Nephron progenitor cell (in vitro differentiated cells): Measurements from ENCODE around the gene ASTN2.
"Not testable (repeated sequence)": the region's sequence is repeated elsewhere in the genome, so short reads cannot be mapped to it uniquely, and the experiment has no call there.

Experiments used
- DNase-seq: peaks from one replicate; pipeline ENCODE4 v3.0.0; 2021
- H3K27ac Mint-ChIP-seq: 2 replicates; pipeline ENCODE4 v1.8.0; 2021; ENCODE audit warnings: mild to moderate bottlenecking, moderate library complexity, mixed read lengths
- H3K27me3 Mint-ChIP-seq: 2 replicates; pipeline ENCODE4 v1.8.0; 2021; ENCODE audit warnings: mild to moderate bottlenecking, low read depth, mixed read lengths; ENCODE audit not compliant: poor library complexity
- H3K36me3 Mint-ChIP-seq: 2 replicates; pipeline ENCODE4 v1.8.0; 2021; ENCODE audit warnings: low read depth, mixed read lengths
- H3K4me1 Mint-ChIP-seq: 2 replicates; pipeline ENCODE4 v1.8.0; 2021; ENCODE audit warnings: mixed read lengths
- H3K4me3 Mint-ChIP-seq: 2 replicates; pipeline ENCODE4 v1.8.0; 2021; ENCODE audit warnings: mild to moderate bottlenecking, moderate library complexity, mixed read lengths
- H3K9me3 Mint-ChIP-seq: 2 replicates; pipeline ENCODE4 v1.8.0; 2021; ENCODE audit warnings: mild to moderate bottlenecking, moderate library complexity, mixed read lengths
- CTCF ChIP-seq: fragments of 200-600 bp; sonication (generic); IDR thresholded peaks from 2 replicates; pipeline ENCODE4 v1.5.0; 2021; ENCODE audit warnings: antibody characterized with exemption

Gene ASTN2

GRCh38 chr9:116456490-116457088, 958.3 kb downstream of the ASTN2 start:
- Mint-ChIP-seq H3K4me1 (peaks cover 5% of the 10 kb centered on the region), H3K4me3 (no peak overlapping the region), H3K27ac (no peak overlapping the region), H3K36me3 (peaks cover 27% of the 10 kb centered on the region), H3K9me3 (peaks cover 33% of the 10 kb centered on the region), H3K27me3 (no peaks in the 10 kb centered on the region)
- TF ChIP-seq CTCF = no peak
- DNase-seq = no peak

DNA sequence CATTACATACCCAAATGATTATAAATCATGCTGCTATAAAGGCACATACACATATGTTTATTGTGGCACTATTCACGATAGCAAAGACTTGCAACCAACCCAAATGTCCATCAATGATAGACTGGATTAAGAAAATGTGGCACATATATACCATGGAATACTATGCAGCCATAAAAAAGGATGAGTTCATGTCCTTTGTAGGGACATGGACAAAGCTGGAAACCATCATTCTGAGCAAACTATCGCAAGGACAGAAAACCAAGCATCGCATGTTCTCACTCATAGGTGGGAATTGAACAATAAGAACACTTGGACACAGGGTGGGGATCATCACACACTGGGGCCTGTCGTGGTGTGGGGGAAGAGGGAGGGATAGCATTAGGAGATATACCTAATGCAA, 960.3 kb downstream of the ASTN2 start:
- Mint-ChIP-seq H3K36me3 (peaks cover 27% of the 10 kb centered on the region), H3K9me3 (peaks cover 33% of the 10 kb centered on the region)
- not testable (repeated sequence) for DNase-seq, H3K27ac Mint-ChIP-seq, H3K4me3 Mint-ChIP-seq, H3K27me3 Mint-ChIP-seq, H3K4me1 Mint-ChIP-seq

GRCh38 chr9:116453785-116454184, 961.1 kb downstream of the ASTN2 start:
- no peak overlapping the region for H3K27ac Mint-ChIP-seq
- DNase-seq = no peak
- H3K36me3 Mint-ChIP-seq = peaks cover 27% of the 10 kb centered on the region
- no peaks in the 10 kb centered on the region for H3K27me3 Mint-ChIP-seq
- H3K4me3 Mint-ChIP-seq = no peak overlapping the region
- H3K4me1 Mint-ChIP-seq = peaks cover 5% of the 10 kb centered on the region
- H3K9me3 Mint-ChIP-seq = peaks cover 33% of the 10 kb centered on the region
- TF ChIP-seq CTCF = no peak

- Mint-ChIP-seq H3K36me3 (peaks cover 22% of the 10 kb centered on the region), H3K27me3 (no peaks in the 10 kb centered on the region), H3K4me3 (no peak overlapping the region), H3K27ac (no peak overlapping the region), H3K4me1 (peaks cover 9% of the 10 kb centered on the region), H3K9me3 (peaks cover 27% of the 10 kb centered on the region)
- no peak for DNase-seq
- TF ChIP-seq CTCF = no peak
These were observed 962.2 kb downstream of the ASTN2 start for GRCh38 chr9:116452634-116453033.

GRCh38 chr9:116452227-116452626, 962.6 kb downstream of the ASTN2 start:
- peaks cover 23% of the 10 kb centered on the region for H3K9me3 Mint-ChIP-seq
- H3K4me1 Mint-ChIP-seq = peaks cover 13% of the 10 kb centered on the region
- peaks cover 18% of the 10 kb centered on the region for H3K36me3 Mint-ChIP-seq
- H3K4me3 Mint-ChIP-seq = no peak overlapping the region
- no peak overlapping the region for H3K27ac Mint-ChIP-seq
- no peak for DNase-seq
- TF ChIP-seq CTCF = no peak
- no peaks in the 10 kb centered on the region for H3K27me3 Mint-ChIP-seq

GRCh38 chr9:116451500-116452115, 963.2 kb downstream of the ASTN2 start:
- Mint-ChIP-seq H3K4me1 (peaks cover 16% of the 10 kb centered on the region), H3K36me3 (peaks cover 12% of the 10 kb centered on the region), H3K27ac (no peak overlapping the region), H3K9me3 (peaks cover 17% of the 10 kb centered on the region), H3K27me3 (no peaks in the 10 kb centered on the region), H3K4me3 (no peak overlapping the region)
- TF ChIP-seq CTCF = no peak
- no peak for DNase-seq
